Urothelium cell line (cell line): Measurements from ENCODE around the gene PPP4R1.

Source experiments
- DNase-seq: peaks from one replicate; pipeline ENCODE4 v3.0.0; 2011; ENCODE audit warnings: low spot score, mixed read lengths
- FAIRE-seq: peaks from 2 replicates; lab custom pipeline; 2011; peaks lifted over from hg19 to GRCh38; lab: Jason Lieb, UNC

Gene PPP4R1

DNA sequence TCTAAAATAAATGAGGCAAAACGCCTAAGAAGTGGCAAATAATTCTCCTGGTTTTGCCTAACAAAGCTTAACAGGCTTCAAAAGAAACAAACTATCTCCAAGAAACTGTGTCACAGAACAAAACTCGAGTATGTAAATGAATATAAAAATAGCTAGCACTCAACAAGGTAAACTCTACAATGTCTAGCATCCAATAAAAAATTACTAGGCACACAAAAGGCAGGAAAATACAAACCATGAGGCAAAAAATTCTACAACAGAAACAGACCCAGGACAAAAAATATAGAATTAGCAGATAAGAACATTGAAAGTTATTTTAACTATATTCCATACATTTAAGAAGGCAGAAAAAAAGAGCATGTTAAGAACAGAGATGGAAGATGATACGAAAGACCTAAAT lies 16.8 kb downstream of the PPP4R1 start:
- FAIRE-seq = no peak
- no peak for DNase-seq

- no peak for FAIRE-seq
These were observed 17.4 kb downstream of the PPP4R1 start for GRCh38 chr18:9596843-9597526.

GRCh38 chr18:9596226-9596625 lies 18.1 kb downstream of the PPP4R1 start:
- no peak for FAIRE-seq
- no peak for DNase-seq

More at GRCh38 chr18:9596843-9597526, 17.4 kb downstream of the PPP4R1 start:
- DNase-seq = no peak

- FAIRE-seq (no peak), DNase-seq (no peak)
These were observed 19.3 kb downstream of the PPP4R1 start for GRCh38 chr18:9594823-9595596.

DNA sequence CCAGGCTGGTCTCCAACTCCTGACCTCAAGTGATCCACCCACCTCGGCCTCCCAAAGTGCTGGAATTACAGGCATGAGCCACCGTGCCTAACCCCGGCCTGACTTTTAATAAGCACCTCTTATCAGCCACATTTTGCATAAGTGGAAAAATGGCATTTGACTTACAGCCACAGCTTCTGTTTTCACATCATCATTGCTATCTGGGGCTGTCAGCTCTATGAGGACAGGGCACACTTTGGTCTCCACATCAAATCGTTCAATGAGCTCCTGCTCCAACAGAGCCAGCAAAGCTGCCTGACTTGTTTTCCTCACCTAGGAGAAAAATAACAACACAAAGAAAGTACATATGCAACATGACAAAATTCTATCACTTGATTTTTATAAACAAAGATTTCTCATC lies 26.4 kb downstream of the PPP4R1 start:
- FAIRE-seq (no peak), DNase-seq (no peak)

GRCh38 chr18:9586814-9587213 lies 27.5 kb downstream of the PPP4R1 start:
- FAIRE-seq = no peak

DNA sequence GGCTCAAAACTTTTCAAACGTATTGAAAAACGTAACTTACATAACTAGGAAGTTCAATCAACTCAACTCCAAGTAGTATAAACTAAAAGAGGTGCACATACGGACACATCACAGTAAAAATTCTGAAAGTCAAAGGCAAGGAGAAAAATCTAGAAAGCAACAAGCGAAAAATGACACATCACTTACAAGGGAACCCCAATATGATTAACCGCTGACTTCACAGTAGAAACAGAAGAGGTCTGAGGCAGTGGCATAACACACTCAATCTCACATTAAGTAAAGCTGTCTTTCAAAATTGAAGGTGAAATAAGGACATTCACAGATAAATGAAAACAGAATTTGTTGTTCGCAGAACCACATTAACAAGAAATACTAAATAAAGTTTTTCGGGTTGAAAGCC lies 32.7 kb downstream of the PPP4R1 start:
- no peak for FAIRE-seq
- no peak for DNase-seq

More at GRCh38 chr18:9586814-9587213, 27.5 kb downstream of the PPP4R1 start:
- no peak for DNase-seq

DNA sequence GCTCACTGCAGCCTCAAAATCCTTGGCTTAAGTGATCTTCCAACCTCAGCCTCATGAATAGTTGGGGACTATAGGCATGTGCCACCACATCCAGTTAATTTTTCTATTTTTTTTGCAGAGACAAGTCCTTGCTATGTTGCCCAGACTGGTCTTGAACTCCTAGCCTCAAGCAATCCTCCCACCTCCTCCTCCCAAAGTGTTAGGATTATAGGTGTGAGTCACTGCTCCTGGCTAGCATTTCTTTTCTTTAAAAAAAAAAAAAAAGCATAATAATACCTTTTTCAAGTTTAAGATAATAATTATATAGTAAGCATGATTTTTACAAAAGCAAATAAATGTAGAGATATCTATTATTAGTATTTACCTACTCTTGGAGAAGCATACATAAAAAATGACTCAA lies 36.1 kb downstream of the PPP4R1 start:
- FAIRE-seq (no peak), DNase-seq (no peak)

GRCh38 chr18:9577361-9577760 lies 37.0 kb downstream of the PPP4R1 start:
- FAIRE-seq (no peak), DNase-seq (no peak)

DNA sequence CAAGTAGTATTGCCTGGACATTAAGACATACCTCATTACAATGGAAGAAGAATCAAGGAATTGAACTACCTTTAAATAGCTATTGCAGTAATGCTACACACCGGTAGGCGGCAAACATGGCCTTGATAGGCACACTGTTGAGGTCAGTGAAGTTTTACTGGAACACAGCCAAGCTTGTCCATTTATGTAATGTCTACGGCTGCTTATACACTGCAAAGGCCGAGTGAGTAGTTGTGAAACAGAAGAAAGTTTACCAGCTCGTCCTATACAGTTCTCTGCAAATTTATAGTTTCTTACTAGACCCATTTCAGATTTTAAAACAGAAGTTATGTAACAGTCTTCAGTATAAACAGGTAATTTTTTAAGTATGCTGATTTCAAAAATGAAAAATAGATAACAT lies 38.8 kb downstream of the PPP4R1 start:
- DNase-seq = peak; percentile 85
- peak; percentile 98 for FAIRE-seq

- FAIRE-seq (no peak), DNase-seq (no peak)
These were observed 39.8 kb downstream of the PPP4R1 start for GRCh38 chr18:9574473-9575115.

GRCh38 chr18:9571546-9571945 lies 42.8 kb downstream of the PPP4R1 start:
- FAIRE-seq (no peak), DNase-seq (no peak)

GRCh38 chr18:9570255-9570654 lies 44.1 kb downstream of the PPP4R1 start:
- no peak for DNase-seq
- FAIRE-seq = no peak

DNA sequence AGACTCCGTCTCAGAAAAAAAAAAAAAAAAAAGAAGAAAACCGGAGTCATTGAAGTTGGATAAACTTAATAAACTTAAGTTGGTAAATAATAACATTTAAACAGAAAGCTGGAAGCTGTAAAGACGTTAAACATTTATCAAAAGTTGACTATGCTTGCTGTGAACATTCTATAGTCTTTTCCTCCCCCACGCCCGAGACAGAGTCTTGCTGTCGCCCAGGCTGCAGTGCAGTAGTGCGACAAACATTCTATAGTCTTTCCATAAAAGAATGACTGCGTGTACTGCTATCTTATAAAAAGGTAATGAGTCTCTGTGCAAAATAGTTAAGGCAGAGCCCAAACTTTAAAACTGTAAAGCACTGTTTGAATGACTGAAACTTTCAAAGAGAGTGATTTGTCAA lies 45.2 kb downstream of the PPP4R1 start:
- DNase-seq (no peak), FAIRE-seq (no peak)

DNA sequence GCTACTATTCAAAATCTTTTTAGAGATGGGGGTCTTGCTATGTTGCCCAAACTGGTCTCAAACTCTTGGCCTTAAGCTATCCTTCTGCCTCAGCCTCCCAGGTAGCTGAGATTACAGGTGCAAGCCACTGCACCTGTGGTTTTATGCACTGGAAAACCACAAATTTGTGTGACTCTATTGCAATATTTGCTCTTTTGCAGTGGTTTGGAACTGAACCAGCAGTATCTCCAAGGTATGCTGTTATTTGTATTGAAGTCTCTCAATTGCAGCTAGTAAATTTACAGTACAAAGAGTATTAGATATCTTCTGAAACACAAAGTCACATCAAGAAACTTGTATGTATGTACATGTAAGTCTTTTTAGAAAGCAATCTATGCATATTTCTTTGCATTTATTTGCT lies 46.2 kb downstream of the PPP4R1 start:
- no peak for FAIRE-seq
- DNase-seq = no peak

GRCh38 chr18:9565407-9565806 lies 49.0 kb downstream of the PPP4R1 start:
- DNase-seq = no peak
- no peak for FAIRE-seq

DNA sequence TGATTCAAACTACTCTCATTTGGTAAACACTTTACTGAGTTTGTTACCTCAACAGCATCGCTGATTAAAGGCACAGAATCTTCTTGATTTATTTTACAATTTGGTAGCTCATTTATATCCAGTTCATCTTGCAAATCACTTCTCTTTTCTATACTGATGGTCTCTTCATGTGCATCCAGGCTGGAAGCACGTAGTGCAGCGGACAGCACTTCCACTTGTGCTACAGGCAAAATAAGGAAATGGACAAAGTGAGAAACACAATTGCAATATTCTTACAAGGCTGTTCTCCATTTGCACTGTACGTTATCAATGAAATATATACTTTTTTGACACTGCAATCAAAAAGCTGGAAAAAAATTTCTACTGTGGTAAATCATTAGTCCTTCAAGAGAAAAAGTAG lies 51.0 kb downstream of the PPP4R1 start:
- no peak for DNase-seq

DNA sequence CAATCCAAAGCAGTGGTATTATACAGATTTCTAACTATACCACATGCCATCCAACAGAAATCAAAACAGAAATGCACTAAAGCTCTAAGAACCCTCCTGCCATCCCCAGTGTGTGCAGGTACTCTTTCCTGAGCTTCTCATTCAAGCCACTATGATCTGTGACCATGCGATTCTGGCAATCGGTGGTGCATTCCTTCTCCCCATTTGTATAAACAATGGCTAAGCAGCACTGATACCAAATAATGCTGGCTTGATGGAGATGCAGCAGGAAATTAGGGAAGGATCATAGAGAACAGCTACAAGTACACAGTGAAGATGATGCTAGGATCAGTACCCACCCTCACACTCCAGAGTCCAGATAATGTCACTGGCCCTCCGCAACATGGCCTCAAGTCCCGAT lies 51.8 kb downstream of the PPP4R1 start:
- DNase-seq = no peak
- no peak for FAIRE-seq

More for the DNA sequence above, 51.0 kb downstream of the PPP4R1 start:
- peak; percentile 13 for FAIRE-seq

- FAIRE-seq = no peak
- DNase-seq = no peak
These were observed 52.6 kb downstream of the PPP4R1 start for GRCh38 chr18:9561759-9562158.

- no peak for FAIRE-seq
These were observed 55.1 kb downstream of the PPP4R1 start for GRCh38 chr18:9559253-9559652.

DNA sequence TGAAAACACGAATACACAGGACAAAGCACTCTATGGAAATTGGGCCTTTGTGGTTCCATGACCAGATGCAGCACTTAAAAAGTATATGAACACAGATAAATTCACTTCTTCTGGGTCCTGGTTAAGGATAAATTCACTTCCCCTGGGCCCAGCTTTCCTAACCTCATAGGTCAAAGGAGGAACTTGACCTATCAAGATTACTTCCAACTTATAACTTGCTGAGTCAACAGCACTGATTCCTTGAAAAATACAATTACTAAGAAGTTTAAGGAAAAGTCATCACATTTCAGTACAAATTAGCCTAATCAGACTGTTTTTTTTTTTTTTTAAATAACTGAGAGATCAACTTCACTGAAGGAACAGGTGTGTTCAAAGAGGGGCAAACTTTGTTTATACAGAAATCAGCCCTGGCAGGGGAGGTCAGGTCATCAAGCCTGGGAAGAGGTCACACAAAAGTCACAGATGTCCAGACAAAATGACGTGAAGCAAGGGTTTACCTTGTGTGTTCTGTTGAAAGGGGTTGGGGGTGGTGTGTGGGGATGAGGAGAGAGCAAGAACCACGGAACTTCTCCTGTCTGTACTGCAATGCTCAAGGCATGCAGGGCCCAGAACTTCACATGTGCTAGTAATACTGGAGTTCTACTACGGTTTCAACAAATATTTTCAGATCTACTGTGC lies 55.8 kb downstream of the PPP4R1 start:
- no peak for FAIRE-seq

More at GRCh38 chr18:9559253-9559652, 55.1 kb downstream of the PPP4R1 start:
- DNase-seq = no peak

More for the DNA sequence above, 55.8 kb downstream of the PPP4R1 start:
- no peak for DNase-seq
